HepG2 (cell line): ENCODE measurements around the gene EBP. TPM values are rescaled to one million over a fixed set of nuclear protein-coding genes. Genes with fewer than 3 reads are reported as not detected.

Source experiments
- BCL3 ChIP-seq: sonication (generic); formaldehyde crosslinking; IDR thresholded peaks from 2 replicates; pipeline ENCODE4 v1.5.1; 2020; ENCODE audit warnings: mild to moderate bottlenecking, missing genetic modification reagents, moderate library complexity
- GRHL1 ChIP-seq: sonication (generic); formaldehyde crosslinking; conservative IDR thresholded peaks from 2 replicates; pipeline ENCODE4 v1.8.0; 2022; ENCODE audit warnings: missing genetic modification reagents
- HMGA1 ChIP-seq: sonication (generic); formaldehyde crosslinking; conservative IDR thresholded peaks from 2 replicates; pipeline ENCODE4 v1.4.0; 2020; ENCODE audit warnings: missing genetic modification reagents
- HNRNPL ChIP-seq: fragments of 200-400 bp; formaldehyde crosslinking; IDR thresholded peaks from 2 replicates; pipeline ENCODE4 v1.6.1; 2017; ENCODE audit warnings: mild to moderate bottlenecking, low read depth, low read length
- IRF9 ChIP-seq: sonication (generic); formaldehyde crosslinking; IDR thresholded peaks from 2 replicates; pipeline ENCODE4 v1.8.0; 2022; ENCODE audit warnings: missing genetic modification reagents, mild to moderate bottlenecking, borderline replicate concordance
- NFE2L2 ChIP-seq: fragments of 150-350 bp; IDR thresholded peaks from 2 replicates; pipeline ENCODE4 v1.6.1; 2014; ENCODE audit warnings: low read length
- PHF21A ChIP-seq: sonication (generic); formaldehyde crosslinking; IDR thresholded peaks from 2 replicates; pipeline ENCODE4 v1.5.0; 2020; ENCODE audit warnings: mild to moderate bottlenecking, missing genetic modification reagents
- PREB ChIP-seq: sonication (generic); formaldehyde crosslinking; IDR thresholded peaks from 2 replicates; pipeline ENCODE4 v1.4.0; 2020; ENCODE audit warnings: missing genetic modification reagents
- RBFOX2 ChIP-seq: fragments of 200-400 bp; formaldehyde crosslinking; IDR thresholded peaks from 2 replicates; pipeline ENCODE4 v1.6.1; 2017; ENCODE audit warnings: low read depth, mild to moderate bottlenecking, low read length
- SAFB2 ChIP-seq: sonication (generic); formaldehyde crosslinking; IDR thresholded peaks from 2 replicates; pipeline ENCODE4 v1.5.1; 2020; ENCODE audit warnings: missing genetic modification reagents, low read depth, mild to moderate bottlenecking, borderline replicate concordance
- TFDP2 ChIP-seq: sonication (generic); formaldehyde crosslinking; IDR thresholded peaks from 2 replicates; pipeline ENCODE4 v1.4.0; 2020; ENCODE audit warnings: missing genetic modification reagents
- ZGPAT ChIP-seq: IDR thresholded peaks from 2 replicates; pipeline ENCODE4 v1.6.1; 2016; ENCODE audit warnings: mild to moderate bottlenecking
- ZNF24 ChIP-seq: fragments of 450-650 bp; IDR thresholded peaks from 2 replicates; pipeline ENCODE4 v1.6.1; 2017; ENCODE audit warnings: antibody characterized with exemption, mild to moderate bottlenecking
- ZNF484 ChIP-seq: sonication (generic); formaldehyde crosslinking; IDR thresholded peaks from 2 replicates; pipeline ENCODE4 v1.5.1; 2020; ENCODE audit warnings: mild to moderate bottlenecking, low read depth, missing genetic modification reagents, borderline replicate concordance
- ZNF576 ChIP-seq: sonication (generic); formaldehyde crosslinking; IDR thresholded peaks from 2 replicates; pipeline ENCODE4 v1.4.0; 2020; ENCODE audit warnings: mild to moderate bottlenecking, missing genetic modification reagents
- ZNF605 ChIP-seq: sonication (generic); formaldehyde crosslinking; IDR thresholded peaks from 2 replicates; pipeline ENCODE4 v1.8.0; 2022; ENCODE audit warnings: mild to moderate bottlenecking, missing genetic modification reagents
- ZNF629 ChIP-seq: sonication (generic); formaldehyde crosslinking; conservative IDR thresholded peaks from 2 replicates; pipeline ENCODE4 v1.5.0; 2020; ENCODE audit warnings: missing genetic modification reagents
- ZNF891 ChIP-seq: sonication (generic); formaldehyde crosslinking; IDR thresholded peaks from 2 replicates; pipeline ENCODE4 v1.5.0; 2020; ENCODE audit warnings: mild to moderate bottlenecking, missing genetic modification reagents
- ZSCAN5A ChIP-seq: sonication (generic); formaldehyde crosslinking; IDR thresholded peaks from 2 replicates; pipeline ENCODE4 v1.8.0; 2022; ENCODE audit warnings: mild to moderate bottlenecking, missing genetic modification reagents, borderline replicate concordance
- polyA plus RNA-seq, 8 experiments: library from polyadenylated mRNA; depleted of rRNA in 3 of 8; stranded (reverse) in 7 of 8; unstranded in 1 of 8; fragments of >200 nt; fragmentation: Illumina TruSeq in 4 of 8; extraction: Trizol in 4 of 8; gene quantifications; 2 replicates each; pipeline versions ENCODE4 v1.2.1 to v1.2.3, GENCODE V29; 2011 to 2016; ENCODE audit warnings: low read depth in 4 of 8, missing spikeins in 1 of 8, mixed read lengths in 1 of 8; ENCODE audit not compliant: insufficient read depth in 1 of 8
- total RNA-seq, 5 experiments: library from RNA; depleted of rRNA; stranded (reverse); fragments of >200 nt; fragmentation: Illumina TruSeq; extraction: Trizol; gene quantifications; 2 replicates each; pipeline ENCODE4 v1.2.3, GENCODE V29; 2016; ENCODE audit warnings: low read depth in 1 of 5

EBP gene
- total and polyA plus RNA-seq, 2 of the 13 experiments (the other 11 are each of a cell fraction or from before 2014, with no cell fraction given): 106 to 260 TPM

GRCh38 chrX:48475774-48476577, 45.6 kb upstream of the EBP start, which contains the start of gene FTSJ1 (continued):
- TF ChIP-seq IRF9 (CRISPR knock-in tag) (0 out of 2 replicates have a peak, but pooled peaks have one; percentile 32), BCL3 (no peak), HNRNPL (no peak), GRHL1 (CRISPR knock-in tag) (no peak), ZNF891 (peak; percentile 63; the same call in 1 of the 2 replicates), PREB (no peak), ZNF484 (CRISPR knock-in tag) (no peak), ZNF576 (CRISPR knock-in tag) (no peak), ZGPAT (CRISPR knock-in tag) (no peak), RBFOX2 (peak; percentile 74), HMGA1 (CRISPR knock-in tag) (no peak), NFE2L2 (no peak), PHF21A (peak; percentile 49; the same call in 1 of the 2 replicates), TFDP2 (CRISPR knock-in tag) (peak; percentile 52), ZNF629 (CRISPR knock-in tag) (no peak), ZNF605 (CRISPR knock-in tag) (peak; percentile 68), SAFB2 (CRISPR knock-in tag) (no peak), ZNF24 (no peak), ZSCAN5A (CRISPR knock-in tag) (no peak)
